GM13977 (cell line): Measurements from ENCODE around the gene LETM1.

Experiments
- DNase-seq: peaks from one replicate; pipeline ENCODE4 v3.0.0; 2012; ENCODE audit warnings: low spot score
- in situ Hi-C: fragments of 300-500 bp; cut with MboI; formaldehyde crosslinking; loops from one replicate; pipeline ENCODE4 v1.12.0; 2022; ENCODE audit warnings: low sequenced_read_pairs, low pct_unique_long_range_greater_than_20kb, mixed read lengths, inconsistent platforms; ENCODE audit not compliant: unreplicated experiment
- TF ChIP-seq, protein P1 (sequence below): IDR thresholded peaks from 2 replicates; pipeline ENCODE4 v1.5.1; 2012; ENCODE audit warnings: mild to moderate bottlenecking, control low read depth; ENCODE audit not compliant: insufficient read depth; ENCODE audit errors: extremely low read depth, missing control alignments

LETM1 gene

DNA sequence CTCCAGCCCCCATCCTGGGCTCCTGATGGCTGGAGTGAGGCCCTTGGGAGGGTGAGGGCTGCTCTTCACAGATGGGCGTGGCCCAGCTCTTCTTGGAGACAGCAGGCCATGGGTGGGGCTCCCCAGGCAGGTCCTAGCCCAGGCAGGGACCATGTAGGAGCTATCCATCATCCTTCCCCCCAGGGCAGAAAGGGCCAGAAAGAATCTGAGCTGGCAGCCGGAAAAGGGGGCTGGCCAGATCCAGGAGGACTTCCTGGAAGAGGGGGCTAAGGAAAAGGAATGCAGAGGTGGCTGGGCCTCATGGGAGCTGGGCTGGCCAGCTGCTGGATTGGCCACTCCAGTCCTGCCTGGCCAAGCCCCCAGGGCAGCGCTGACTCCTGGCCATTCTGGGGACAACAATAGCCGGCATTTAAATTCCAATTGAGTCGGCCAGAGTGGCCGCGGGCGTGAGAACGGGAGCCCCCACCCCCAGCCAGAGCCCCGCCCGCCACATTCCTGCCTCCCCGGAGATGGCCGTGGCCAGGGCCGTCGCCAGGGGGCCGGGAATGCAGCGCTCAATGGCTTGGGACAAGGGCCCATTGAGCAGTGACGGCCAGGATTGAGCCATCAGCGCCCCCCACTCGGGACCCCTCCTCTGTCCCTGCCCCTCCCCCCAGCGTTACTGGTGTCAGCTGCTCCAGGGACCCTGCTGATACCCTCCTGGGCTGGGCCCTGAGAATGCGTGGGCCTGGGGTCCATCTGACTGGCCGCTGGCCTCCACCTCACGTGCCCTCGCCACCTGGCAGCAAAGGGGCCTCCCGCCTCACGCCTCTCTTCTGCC, 77.9 kb downstream of the LETM1 start:
- in situ Hi-C loops = no loop called here
- DNase-seq = no peak
- TF ChIP-seq, protein P1, sequence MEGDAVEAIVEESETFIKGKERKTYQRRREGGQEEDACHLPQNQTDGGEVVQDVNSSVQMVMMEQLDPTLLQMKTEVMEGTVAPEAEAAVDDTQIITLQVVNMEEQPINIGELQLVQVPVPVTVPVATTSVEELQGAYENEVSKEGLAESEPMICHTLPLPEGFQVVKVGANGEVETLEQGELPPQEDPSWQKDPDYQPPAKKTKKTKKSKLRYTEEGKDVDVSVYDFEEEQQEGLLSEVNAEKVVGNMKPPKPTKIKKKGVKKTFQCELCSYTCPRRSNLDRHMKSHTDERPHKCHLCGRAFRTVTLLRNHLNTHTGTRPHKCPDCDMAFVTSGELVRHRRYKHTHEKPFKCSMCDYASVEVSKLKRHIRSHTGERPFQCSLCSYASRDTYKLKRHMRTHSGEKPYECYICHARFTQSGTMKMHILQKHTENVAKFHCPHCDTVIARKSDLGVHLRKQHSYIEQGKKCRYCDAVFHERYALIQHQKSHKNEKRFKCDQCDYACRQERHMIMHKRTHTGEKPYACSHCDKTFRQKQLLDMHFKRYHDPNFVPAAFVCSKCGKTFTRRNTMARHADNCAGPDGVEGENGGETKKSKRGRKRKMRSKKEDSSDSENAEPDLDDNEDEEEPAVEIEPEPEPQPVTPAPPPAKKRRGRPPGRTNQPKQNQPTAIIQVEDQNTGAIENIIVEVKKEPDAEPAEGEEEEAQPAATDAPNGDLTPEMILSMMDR = no peak

DNA sequence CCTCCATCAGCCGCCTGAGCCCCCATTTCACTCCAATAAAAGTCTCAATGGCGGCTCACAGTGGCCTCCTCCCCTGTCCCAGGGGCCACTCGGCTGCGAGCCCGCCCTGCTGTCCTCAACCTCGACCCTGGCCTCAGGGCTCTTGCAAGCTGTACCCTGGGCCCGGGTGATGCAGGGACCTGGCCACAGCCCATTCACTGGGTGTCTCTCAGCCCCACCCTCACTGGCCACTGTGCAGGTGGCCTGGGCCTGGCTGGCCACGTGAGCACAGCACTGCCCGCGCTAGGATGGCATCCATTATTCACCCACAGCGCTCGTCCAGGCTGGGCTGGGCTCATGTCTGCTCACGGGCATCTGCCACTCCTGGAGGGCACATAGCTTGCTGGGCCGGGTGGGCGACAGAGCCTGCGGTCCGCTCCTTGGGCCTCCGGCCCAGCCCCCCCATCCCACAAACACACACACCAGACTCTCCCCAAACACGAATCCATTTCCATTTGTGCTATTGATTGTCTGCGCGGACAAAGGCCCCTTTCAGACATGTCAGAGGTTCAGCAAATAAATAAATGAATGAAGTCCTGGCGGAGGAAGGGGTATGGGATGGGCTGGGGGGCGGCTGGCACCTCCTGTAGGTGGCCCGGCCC, 79.3 kb downstream of the LETM1 start:
- TF ChIP-seq, protein P1 = no peak
- DNase-seq = no peak
- in situ Hi-C loops = no loop called here

DNA sequence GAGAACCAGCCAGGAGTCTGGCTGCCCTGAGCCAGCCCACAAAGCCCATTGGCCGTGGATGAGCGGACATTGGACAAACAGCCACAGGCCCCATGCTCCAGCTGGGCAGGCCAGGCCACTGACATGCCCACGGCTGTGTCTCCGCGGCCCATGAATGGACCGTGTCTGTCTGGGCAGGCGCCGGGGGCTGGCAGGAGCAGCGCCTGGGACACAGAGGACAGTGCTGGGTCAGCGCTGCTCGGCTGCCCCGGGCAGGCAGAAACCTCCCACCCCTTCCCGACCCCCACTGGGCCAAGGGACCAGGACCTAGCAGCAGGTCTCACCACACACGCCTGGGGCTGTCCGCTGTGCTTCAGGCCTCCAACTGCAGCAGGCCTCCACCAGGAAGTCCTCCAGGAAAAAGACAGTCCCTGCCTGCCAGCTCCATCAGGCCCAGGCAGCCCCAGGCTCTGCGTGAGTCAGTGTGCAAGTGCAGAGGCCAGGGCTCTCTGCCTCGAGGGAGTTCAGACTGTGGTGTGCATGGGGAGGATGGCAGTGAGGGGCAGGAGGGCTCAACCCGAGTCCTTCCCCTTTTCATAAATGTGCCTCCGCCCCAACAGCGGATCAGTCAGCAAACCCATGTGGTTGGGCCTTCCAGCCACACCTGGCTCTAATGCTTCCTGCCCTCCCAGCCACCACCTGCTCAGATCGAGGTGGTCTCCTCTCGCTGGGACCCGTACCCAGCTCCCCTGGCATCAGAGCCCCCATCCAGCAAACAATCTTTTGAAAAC, 80.0 kb downstream of the LETM1 start:
- TF ChIP-seq, protein P1 = no peak
- DNase-seq = no peak
- in situ Hi-C loops = no loop called here

DNA sequence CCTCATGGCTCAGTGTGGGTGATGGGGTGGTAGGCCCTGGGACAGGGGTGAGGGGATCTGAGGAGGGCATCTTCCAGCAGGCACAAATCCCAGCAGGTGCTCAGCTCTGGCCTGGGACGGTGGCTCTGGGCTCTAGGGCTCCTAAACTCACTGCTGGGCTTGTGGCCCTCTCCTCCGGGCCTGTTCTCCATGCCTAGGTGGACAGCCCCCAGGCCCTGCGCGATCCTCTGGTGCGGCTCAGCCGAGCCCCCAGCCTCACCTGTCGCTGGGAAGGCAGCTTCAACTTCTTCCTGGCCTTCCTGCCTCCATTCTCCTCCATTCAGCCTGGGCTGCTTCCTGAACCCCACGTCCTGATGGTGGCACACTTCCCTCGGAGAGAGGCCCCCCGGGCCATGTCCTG, 82.2 kb downstream of the LETM1 start:
- TF ChIP-seq, protein P1 = no peak
- DNase-seq = no peak
- in situ Hi-C loops = no loop called here

DNA sequence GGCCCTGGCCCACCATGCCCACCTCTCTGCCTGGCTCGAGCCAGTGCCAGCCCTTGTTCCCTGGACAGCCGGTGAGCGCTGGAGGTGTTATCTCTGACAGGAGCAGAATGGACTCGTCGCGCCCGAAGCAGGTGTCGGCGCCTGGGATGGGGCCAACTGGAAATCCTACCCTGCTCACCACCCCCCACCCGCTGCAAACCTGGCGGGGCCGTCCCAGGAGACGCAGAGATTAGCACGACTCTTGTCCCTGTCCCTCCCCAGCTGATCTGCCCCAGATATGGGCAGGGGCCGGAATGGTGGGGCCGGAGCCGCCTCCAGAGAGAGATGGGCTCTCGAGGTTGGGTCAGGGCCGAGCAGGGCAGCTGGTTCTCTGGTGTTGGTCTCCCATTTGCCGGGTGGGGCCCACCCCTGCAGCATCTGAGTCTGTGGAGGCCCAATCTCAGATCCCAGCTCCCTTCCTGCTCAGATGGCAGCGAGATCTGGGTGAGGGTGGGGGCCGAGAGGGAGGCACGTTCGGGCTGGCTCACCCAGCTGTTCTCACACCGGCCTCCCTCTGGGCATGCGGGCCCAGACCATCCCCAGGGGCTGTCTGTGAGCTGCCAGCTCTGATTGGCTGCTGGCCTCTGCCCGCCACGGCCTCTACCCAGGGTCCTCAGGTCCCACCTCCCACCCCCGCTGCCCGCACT, 83.0 kb downstream of the LETM1 start:
- in situ Hi-C loops = no loop called here
- TF ChIP-seq, protein P1 = no peak
- no peak for DNase-seq

DNA sequence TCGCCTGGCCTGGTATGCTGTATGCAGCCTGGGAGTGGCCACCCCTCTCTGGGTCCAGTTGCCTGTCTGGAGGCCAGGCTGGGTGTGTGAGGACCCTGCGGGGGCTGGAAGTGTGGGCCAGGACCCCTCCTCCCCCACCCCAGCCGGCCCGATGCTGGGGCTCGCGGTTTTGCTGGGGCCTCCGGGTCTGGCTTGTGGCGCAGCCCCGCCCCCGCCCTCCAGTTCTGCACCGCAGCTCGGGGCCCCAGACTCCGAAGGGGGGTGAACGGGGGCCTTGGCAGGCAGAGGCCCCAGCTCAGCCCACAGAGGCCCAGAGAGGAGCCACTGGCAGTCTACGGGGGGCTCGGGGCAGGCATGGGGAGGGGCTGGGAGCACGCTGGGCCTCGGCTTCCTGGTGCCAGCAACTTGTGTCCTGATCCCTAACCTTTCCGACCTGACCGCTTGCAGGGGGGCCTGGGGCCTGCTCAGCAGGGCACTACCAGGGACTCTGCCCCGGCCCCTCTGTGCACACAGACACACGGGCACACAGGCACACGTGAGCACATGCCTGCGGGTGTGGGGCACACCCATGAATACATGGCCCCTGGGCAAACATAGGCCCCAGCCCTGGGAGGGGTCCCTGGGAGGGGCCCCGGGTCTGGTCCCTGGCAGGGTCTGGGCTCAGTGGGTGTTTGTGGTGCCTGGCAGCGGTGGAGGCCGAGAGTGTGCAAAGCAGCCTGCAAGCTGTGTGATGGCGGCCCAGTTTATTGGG, 84.2 kb downstream of the LETM1 start:
- TF ChIP-seq, protein P1 = no peak
- in situ Hi-C loops = no loop called here
- DNase-seq = peak; percentile 85
